GM19438 (cell line): Measurements from ENCODE around the gene DNHD1.

Source experiments
- ATAC-seq: cut with Tn5 transposase; IDR thresholded peaks from one replicate; pipeline ENCODE4 v1.9.1; 2021; ENCODE audit warnings: low read depth; ENCODE audit not compliant: unreplicated experiment

The DNHD1 gene

GRCh38 chr11:6586434-6587359 is 89.6 kb downstream of the DNHD1 start:
- ATAC-seq: no peak

GRCh38 chr11:6587360-6587953 is 90.4 kb downstream of the DNHD1 start:
- ATAC-seq: no peak

- no peak for ATAC-seq
Observed at GRCh38 chr11:6588018-6588417, 90.9 kb downstream of the DNHD1 start.

- no peak for ATAC-seq
Observed at GRCh38 chr11:6594142-6594768, 97.2 kb downstream of the DNHD1 start.

- ATAC-seq: no peak
Observed at GRCh38 chr11:6596239-6596877, 99.3 kb downstream of the DNHD1 start.

GRCh38 chr11:6598555-6598954 is 101.5 kb downstream of the DNHD1 start:
- no peak for ATAC-seq

- ATAC-seq: no peak
Observed at GRCh38 chr11:6599449-6599848, 102.4 kb downstream of the DNHD1 start.

- ATAC-seq: no peak
Observed at GRCh38 chr11:6599881-6600390, 102.9 kb downstream of the DNHD1 start.

GRCh38 chr11:6601041-6601461 is 104.0 kb downstream of the DNHD1 start:
- ATAC-seq: no peak

- no peak for ATAC-seq
Observed at GRCh38 chr11:6602096-6602940, 105.2 kb downstream of the DNHD1 start.

GRCh38 chr11:6603287-6604080 is 106.4 kb downstream of the DNHD1 start, which contains the start of the genes ILK and RRP8:
ILK (plus strand) TSS chr11:6603774; CDS start chr11:6604272, 498 bp downstream.
RRP8 (minus strand) TSS chr11:6603616; CDS start chr11:6603502, 114 bp downstream.
- peak; percentile 61 for ATAC-seq

GRCh38 chr11:6604081-6604626 is 107.1 kb downstream of the DNHD1 start:
- ATAC-seq: peak; percentile 49

- no peak for ATAC-seq
Observed at GRCh38 chr11:6604790-6605189, 107.7 kb downstream of the DNHD1 start.

GRCh38 chr11:6606471-6607189 is 109.5 kb downstream of the DNHD1 start:
- peak; percentile 58 for ATAC-seq

- no peak for ATAC-seq
Observed at GRCh38 chr11:6607190-6607795, 110.2 kb downstream of the DNHD1 start.

- ATAC-seq: no peak
Observed at GRCh38 chr11:6608011-6608410, 110.9 kb downstream of the DNHD1 start.

- no peak for ATAC-seq
Observed at GRCh38 chr11:6608726-6609501, 111.8 kb downstream of the DNHD1 start.
